ENCODE data around the gene ZNF827. TPM values are rescaled to one million over a fixed set of nuclear protein-coding genes. Genes with fewer than 3 reads are reported as not detected.

The ZNF827 gene
- total RNA-seq, 1 experiment from 2014 or later: 29.4 TPM

- WGBS (ENCODE audit: extremely low coverage, insufficient read length, low lambda C conversion rate): no CpG with 5 or more reads among the region's 1 CpG
- H3K4me3 Mint-ChIP-seq: no peak overlapping the region
- no peak overlapping the region for H3K9ac ChIP-seq (ENCODE audit: extremely low read depth, insufficient read length, low read length)
Measured at GRCh38 chr4:145921231-145921630, 17.4 kb downstream of the ZNF827 start.

More at GRCh38 chr4:145921231-145921630, 17.4 kb downstream of the ZNF827 start:
- no peak overlapping the region for H2BK5ac ChIP-seq (ENCODE audit: insufficient read length, low read length)
- H2BK15ac ChIP-seq (ENCODE audit: low read depth, low read length): no peak overlapping the region
- no peak overlapping the region for H4K5ac ChIP-seq (ENCODE audit: insufficient read length, low read depth, low read length)
- H3K23ac ChIP-seq (ENCODE audit: insufficient read length, low read depth, low read length): no peak overlapping the region
- H2BK120ac ChIP-seq (ENCODE audit: low read depth, low read length, poor library complexity, severe bottlenecking): no peak overlapping the region
- no peak overlapping the region for H3K4ac ChIP-seq (ENCODE audit: low read depth, low read length)
- no peak overlapping the region for H3K4me2 ChIP-seq (ENCODE audit: insufficient read depth, insufficient read length, low read length)
- H3K36me3 Mint-ChIP-seq (ENCODE audit: insufficient read depth in 1 of 3, low read depth in 3 of 3): peaks cover 17 to 31% (median 19%) of the 10 kb centered on the region in 3 experiments
- no peaks in the 10 kb centered on the region for H3K79me1 ChIP-seq (ENCODE audit: insufficient read depth, low read depth, low read length, poor library complexity, severe bottlenecking)
- TF ChIP-seq CTCF (conservative IDR thresholded peaks at IDR 0.05): no peak
- no peak overlapping the region for H3K18ac ChIP-seq (ENCODE audit: insufficient read length, low read depth, low read length)
- peaks cover 3 to 13% of the 10 kb centered on the region in 2 experiments for H3K9me3 Mint-ChIP-seq
- no peak overlapping the region for H4K91ac ChIP-seq (ENCODE audit: insufficient read length, low read depth, low read length)
- H4K8ac ChIP-seq (replicated peaks; ENCODE audit: insufficient read length, low read depth, low read length): no peak overlapping the region
- H2AK5ac ChIP-seq (ENCODE audit: insufficient read length, low read length): no peak overlapping the region
- peaks cover 18 to 27% of the 10 kb centered on the region in 2 experiments for H3K4me1 Mint-ChIP-seq
- peaks cover 2% of the 10 kb centered on the region; the same call in 1 of the 2 replicates for H3K4me1 ChIP-seq (ENCODE audit: insufficient read depth, low read length)
- no peaks in the 10 kb centered on the region for H3K9me3 ChIP-seq (ENCODE audit: control insufficient read depth, low read depth, low read length)
- H3T11ph ChIP-seq (ENCODE audit: low read length): no peak overlapping the region
- no peaks in the 10 kb centered on the region for H3K27me3 ChIP-seq (ENCODE audit: insufficient read depth, low read length)
- no peak overlapping the region for H2BK20ac ChIP-seq (ENCODE audit: low read depth, low read length, poor library complexity, severe bottlenecking)
- H3K27ac Mint-ChIP-seq: no peak overlapping the region
- no peak for DNase-seq
- no peak overlapping the region for H3K56ac ChIP-seq (ENCODE audit: insufficient read length, low read depth, low read length)
- H2BK12ac ChIP-seq (ENCODE audit: insufficient read length, low read depth, low read length): no peak overlapping the region
- no peaks in the 10 kb centered on the region for H3K27me3 Mint-ChIP-seq (ENCODE audit: low read depth)
- H3K79me2 ChIP-seq (ENCODE audit: insufficient read depth, low read length): peaks cover 25% of the 10 kb centered on the region; the same call in 1 of the 2 replicates
- H2AFZ ChIP-seq (ENCODE audit: low read length): no peak overlapping the region
- H3K23me2 ChIP-seq (ENCODE audit: insufficient read length, low read depth, low read length, poor library complexity, severe bottlenecking): no peaks in the 10 kb centered on the region
- no peak overlapping the region for H3K27ac ChIP-seq (ENCODE audit: insufficient read length, low read depth, low read length)
- no peak overlapping the region for H3K14ac ChIP-seq (ENCODE audit: insufficient read depth, low read length)
- H4K20me1 ChIP-seq (ENCODE audit: control insufficient read depth, insufficient read depth, insufficient read length): no peaks in the 10 kb centered on the region

Data from H9 (cell line).